Gastroesophageal sphincter (tissue), 3 donors: Measurements from ENCODE around the gene MEA1.

Experiments used
- EP300 ChIP-seq: sonication (generic); formaldehyde crosslinking; IDR thresholded peaks from one replicate; pipeline ENCODE4 v1.6.1; 2017; ENCODE audit warnings: antibody characterized with exemption, mild to moderate bottlenecking
- POLR2A ChIP-seq, 2 donors: fragments of 450-650 bp; IDR thresholded peaks; one replicate each; pipeline ENCODE4 v1.6.1; 2017; ENCODE audit warnings: antibody characterized with exemption in 2 of 2, mild to moderate bottlenecking in 2 of 2, moderate library complexity in 1 of 2
- POLR2AphosphoS5 ChIP-seq: sonication (generic); formaldehyde crosslinking; IDR thresholded peaks from one replicate; pipeline ENCODE4 v1.6.1; 2017; ENCODE audit warnings: antibody characterized with exemption
- TF ChIP-seq, protein P1 (sequence below), 4 experiments: fragments of 200-600 bp in 2 of 4; fragments of 450-650 bp in 2 of 4; sonication (generic) in 1 of 4; IDR thresholded peaks; one replicate each; pipeline ENCODE4 v1.5.1; 2017 to 2019; ENCODE audit warnings: antibody characterized with exemption in 4 of 4, mild to moderate bottlenecking in 2 of 4, moderate library complexity in 2 of 4

DNA sequence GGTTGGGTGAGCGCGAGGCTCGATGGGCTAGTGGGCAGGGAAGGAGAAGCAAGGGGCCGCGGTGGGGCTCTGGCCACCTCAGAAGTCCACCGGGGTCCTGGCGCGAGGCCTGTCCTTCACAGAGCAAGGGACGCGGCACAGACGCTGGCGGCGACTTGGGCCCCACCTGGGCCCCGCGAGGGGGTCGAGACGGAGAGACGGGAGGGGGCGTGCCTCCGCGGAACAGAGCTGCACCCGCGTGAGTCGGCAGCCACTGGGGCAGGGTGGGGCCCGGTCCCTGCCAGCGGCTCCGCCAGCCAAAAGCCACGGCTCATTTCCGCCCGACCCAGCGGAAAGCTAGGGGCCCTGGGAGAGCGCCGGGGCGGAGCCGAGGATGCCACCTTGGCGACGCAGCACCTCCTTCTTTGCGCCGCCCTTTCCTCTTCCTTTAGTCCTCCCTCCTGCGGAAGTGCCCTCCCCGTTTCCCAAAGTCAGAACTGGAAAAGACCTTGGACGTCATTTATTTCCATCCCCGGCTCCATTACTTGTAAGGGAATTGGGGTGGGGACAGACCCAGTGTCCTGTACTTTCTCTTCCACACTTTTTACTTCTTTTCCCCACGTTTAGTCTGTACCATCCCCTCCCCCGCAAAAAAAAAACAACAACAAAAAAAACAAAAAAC, 39.9 kb upstream of the MEA1 start, which contains the start of gene CUL7:
- TF ChIP-seq EP300 (no peak), POLR2A (IDR thresholded peaks at IDR 0.05) (peak; percentile 77 to 80), POLR2AphosphoS5 (peak; percentile 84)
- TF ChIP-seq, protein P1, sequence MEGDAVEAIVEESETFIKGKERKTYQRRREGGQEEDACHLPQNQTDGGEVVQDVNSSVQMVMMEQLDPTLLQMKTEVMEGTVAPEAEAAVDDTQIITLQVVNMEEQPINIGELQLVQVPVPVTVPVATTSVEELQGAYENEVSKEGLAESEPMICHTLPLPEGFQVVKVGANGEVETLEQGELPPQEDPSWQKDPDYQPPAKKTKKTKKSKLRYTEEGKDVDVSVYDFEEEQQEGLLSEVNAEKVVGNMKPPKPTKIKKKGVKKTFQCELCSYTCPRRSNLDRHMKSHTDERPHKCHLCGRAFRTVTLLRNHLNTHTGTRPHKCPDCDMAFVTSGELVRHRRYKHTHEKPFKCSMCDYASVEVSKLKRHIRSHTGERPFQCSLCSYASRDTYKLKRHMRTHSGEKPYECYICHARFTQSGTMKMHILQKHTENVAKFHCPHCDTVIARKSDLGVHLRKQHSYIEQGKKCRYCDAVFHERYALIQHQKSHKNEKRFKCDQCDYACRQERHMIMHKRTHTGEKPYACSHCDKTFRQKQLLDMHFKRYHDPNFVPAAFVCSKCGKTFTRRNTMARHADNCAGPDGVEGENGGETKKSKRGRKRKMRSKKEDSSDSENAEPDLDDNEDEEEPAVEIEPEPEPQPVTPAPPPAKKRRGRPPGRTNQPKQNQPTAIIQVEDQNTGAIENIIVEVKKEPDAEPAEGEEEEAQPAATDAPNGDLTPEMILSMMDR (IDR thresholded peaks at IDR 0.05) = peak in 1 of 4 experiments; percentile 39
